Fibroblast of skin of abdomen (primary cell): ENCODE measurements around the gene CEP112. TPM values are rescaled to one million over a fixed set of nuclear protein-coding genes. Genes with fewer than 3 reads are reported as not detected.

ENCODE experiments used
- DNase-seq: peaks from one replicate; pipeline ENCODE4 v3.0.0-alpha.2; 2013
- polyA plus RNA-seq, 2 experiments: library from polyadenylated mRNA; unstranded; fragments of 120-200 nt; gene quantifications; one replicate each; pipeline ENCODE4 v1.2.1, GENCODE V29; 2013; ENCODE audit not compliant: insufficient read length in 2 of 2

The CEP112 gene
- 9.1 TPM for polyA plus RNA-seq (2013, experiment 1 of 2; ENCODE audit: insufficient read length)
- 7.9 TPM for polyA plus RNA-seq (2013, experiment 2 of 2; ENCODE audit: insufficient read length)

GRCh38 chr17:66191593-66192377 is at the start of gene CEP112:
Gene CEP112, minus strand, starts transcription at chr17:66192133.
- DNase-seq, result peak; percentile 72

- peak; percentile 64 for DNase-seq
Measured at GRCh38 chr17:66240630-66241029, 48.7 kb upstream of the CEP112 start.

GRCh38 chr17:66240013-66240412 is 48.1 kb upstream of the CEP112 start:
- peak; percentile 6 for DNase-seq

DNA sequence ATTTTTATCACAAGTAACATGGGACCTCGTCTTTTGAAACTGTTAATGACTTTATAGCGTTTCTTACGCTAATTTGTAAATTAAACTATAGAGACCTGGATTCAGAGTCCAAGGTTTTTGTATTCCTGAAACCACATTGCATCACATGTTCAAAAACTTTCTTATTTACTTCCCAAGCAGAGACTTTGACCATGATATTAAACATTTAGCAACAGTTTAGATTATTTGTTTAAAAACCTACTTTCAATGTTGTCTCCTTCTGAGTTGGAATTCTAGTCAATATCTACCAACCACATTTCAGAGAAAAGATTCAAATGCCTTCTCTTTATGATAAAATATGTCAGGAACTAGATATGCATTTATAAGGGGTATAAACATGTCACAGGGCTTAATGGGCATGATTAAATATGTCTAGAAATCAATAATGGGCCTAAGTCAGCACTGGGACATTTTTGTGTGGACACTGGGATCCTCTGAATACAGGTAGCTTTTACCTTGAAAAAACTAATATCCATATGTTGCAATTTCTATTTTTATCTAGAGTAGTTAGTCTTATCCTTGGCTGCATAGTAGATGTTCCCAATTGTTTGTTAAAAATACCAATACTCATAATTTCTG is 43.6 kb upstream of the CEP112 start:
- DNase-seq, result no peak

DNA sequence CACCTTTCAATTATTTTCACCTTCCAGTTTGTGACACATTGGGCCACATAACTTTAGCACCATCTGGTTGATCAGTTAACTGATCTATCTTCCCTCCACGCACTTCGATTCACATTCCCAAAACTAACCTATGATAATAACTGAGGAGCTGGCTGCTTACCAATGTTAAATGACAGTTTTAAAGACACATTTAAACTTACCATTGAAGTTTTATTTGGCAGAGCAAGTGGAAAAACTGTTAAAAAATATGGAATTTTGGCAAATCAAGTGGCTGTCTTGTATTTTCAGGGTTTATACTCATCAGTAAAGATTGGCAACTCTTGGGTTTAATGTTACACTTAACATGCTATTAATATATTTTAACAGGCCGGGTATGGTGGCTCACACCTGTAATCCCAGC is 42.7 kb upstream of the CEP112 start:
- no peak for DNase-seq

GRCh38 chr17:66233023-66233753 is 41.3 kb upstream of the CEP112 start:
- DNase-seq, result no peak

GRCh38 chr17:66230922-66231591 is 39.1 kb upstream of the CEP112 start:
- DNase-seq, result no peak

DNA sequence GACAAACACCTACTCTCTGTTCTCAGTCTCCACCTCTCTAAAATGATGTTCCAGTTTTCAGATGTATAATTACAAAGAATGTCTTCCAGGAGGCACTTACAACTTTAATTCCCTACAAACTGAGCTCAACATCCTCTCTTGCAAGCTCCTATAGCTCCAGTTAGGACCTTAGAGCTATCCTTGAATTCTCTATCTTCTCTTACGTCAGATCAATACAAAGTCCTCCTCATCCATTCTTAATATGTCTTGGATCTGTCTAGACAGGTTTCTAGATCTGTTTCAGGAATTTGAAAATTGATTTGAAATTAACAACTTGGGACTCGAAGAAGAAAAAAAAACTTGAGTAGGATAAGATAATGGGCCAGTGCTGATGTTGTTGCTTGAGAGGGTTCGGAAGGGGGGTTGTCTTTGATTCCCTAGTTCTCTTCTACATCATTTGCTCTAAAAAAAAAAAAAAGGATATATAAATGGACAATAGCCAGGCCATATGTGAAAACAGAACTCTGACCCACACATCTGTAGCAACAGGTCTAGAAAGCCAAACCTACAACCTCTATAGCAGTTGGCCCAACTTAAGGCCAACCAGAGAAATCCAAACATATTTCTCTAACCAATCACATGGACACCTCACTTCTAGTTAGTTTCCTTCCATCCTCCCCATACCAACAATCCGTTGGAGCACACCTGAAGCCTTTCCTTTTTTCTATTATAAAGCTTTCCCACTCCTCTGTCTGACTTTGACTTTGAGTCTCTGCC is 38.0 kb upstream of the CEP112 start:
- no peak for DNase-seq

- no peak for DNase-seq
Measured at GRCh38 chr17:66228887-66229782, 37.2 kb upstream of the CEP112 start, which contains the start of gene APOH. Gene APOH, minus strand, starts transcription at chr17:66229415. Its CDS starts 36 bp downstream, at chr17:66229379.

GRCh38 chr17:66227212-66228045 is 35.5 kb upstream of the CEP112 start:
- DNase-seq, result no peak

DNA sequence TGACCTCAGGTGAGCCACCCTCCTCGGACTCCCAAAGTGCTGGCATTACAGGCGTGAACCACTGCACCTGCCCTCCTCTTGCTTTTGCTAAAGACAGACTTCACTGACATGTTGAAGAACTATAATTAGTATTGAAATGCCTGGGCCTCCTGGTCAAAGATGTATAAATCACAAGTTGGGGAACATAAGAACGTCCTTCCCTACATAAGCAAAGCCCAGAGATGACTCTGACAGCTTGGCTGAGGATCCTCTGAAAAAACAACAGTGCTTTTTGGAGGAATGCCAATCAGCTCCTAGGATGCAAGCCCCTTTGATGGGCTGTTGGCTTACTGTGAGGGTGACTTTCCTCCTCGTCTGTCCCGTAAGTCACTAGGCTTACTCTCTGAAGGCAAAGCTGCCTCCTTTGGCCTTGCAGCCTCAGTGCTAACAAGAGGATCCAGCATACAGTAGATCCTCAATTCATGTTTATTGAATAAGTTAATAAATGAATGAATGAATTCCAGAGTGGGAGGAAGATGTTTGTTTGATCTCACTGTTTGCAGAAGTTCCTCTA is 30.9 kb upstream of the CEP112 start:
- no peak for DNase-seq

DNA sequence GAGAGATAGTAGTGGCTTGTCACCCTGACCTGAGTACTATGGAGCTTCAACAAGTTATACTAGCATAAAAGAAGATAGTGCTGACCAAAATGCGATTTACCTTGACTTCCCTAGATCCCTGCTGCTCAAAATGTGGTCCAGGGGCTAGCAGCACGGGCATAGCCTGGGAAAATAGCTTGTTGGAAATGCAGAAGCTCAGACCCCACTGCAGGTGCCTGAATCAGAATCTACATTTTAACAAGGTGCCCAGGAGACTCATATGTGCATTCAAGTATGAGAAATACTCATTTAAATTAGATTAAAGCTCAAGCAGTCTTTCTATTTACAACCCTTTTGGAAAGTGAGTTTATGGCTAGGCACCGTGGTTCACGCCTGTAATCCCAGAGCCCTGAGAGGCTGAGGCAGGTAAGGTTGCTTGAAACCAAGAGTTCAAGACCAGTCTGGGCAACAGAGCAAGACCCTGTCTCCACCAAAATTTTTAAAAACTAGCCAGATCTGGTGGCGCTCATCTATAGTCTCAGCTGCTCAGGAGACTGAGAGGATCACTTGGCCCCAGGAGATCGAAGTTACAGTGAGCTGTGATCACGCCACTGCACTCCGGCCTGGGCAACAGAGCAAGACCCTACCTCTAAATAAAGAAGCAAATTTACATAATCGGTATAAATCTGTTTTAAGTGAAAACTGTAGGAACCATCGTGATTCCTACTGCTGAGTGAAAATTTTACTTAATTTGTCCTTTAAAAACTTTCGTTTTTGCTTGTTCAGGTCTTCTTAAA is 30.0 kb upstream of the CEP112 start:
- no peak for DNase-seq

DNA sequence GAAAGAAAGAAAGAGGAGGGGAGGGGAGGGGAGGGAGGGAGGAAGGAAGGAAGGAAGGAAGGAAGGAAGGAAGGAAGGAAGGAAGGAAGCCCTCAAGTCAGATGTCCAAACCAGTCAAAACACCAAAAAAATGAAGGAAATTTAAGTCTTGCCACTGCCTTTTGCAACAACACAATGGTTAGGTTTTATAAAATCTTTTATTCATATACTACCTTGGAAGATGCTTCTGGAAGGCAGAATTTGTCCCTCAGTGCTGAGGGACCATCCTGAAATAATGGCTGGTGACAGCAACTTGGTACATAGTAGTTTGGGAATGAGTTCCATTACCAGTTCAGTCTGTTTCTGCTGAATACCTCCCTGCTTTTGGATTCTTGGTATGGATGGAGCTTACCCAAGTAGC is 29.4 kb upstream of the CEP112 start:
- DNase-seq, result no peak

DNA sequence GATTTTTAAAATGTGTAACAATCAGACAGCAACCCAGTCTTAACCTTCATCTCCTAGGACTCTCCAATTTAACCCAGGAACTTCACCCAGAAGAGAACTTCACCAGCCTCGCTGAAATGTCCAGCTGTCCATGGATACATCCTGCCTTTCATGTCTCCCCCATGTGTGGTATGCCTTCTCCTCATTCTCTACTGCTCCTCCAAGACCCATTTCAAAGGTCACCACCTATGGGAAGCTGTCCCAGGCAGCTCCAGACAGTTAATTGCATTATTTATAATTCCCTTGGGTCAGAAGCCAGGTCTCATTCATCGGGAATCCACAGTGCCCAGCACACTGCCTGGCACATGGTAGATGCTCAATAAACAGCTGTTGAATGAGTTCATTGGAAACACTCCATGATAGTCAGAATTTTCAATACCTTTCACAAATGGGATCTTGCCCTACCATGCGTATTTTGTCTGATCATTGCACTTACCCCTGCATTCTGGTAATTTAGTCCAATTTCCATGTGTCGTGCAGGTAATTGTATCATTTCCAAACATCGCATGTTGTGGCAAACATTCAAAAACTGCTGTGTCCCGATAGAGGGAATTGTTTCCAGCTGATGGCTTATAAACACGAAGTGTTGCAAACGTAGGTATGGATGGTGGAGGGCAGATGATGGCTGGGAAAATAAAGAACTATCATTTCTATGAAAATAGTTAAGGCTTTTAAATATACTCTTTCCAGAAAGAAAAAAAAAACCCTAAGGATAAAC is 28.3 kb upstream of the CEP112 start:
- DNase-seq, result no peak

DNA sequence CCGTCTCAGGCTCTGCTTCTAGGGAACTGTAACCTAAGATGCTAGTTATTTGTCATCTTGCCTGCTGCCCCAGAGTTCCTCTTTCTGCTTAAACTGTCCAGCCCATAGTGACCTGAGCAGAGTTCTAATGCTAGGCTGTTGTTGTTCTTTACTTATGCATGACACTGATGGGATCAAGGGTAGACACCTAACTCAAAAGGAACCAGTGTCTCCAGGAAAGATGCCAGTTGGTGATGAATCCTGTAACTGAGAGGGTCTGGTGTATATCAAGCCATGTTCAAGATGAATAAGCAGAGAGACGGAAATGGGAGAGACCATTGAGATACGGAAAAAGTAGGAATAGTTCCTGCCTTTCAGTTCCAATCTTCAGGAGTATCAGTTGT is 23.6 kb upstream of the CEP112 start:
- no peak for DNase-seq

GRCh38 chr17:66214884-66215528 is 23.1 kb upstream of the CEP112 start:
- DNase-seq, result no peak

- no peak for DNase-seq
Measured at GRCh38 chr17:66211047-66211810, 19.3 kb upstream of the CEP112 start.
